B cell (primary cell): Measurements from ENCODE around the gene DHDH. TPM values are rescaled to one million over a fixed set of nuclear protein-coding genes. Genes with fewer than 3 reads are reported as not detected.

Experiments used
- ATAC-seq: fragments of 200-7000 bp; cut with Tn5 transposase; one replicate; pipeline ENCODE4 v1.10.0; 2021; ENCODE audit warnings: low read depth, mild to moderate bottlenecking, moderate number of reproducible peaks, moderate library complexity
- CTCF ChIA-PET: fragments of 350-600 bp; sonication (Branson Sonifier 250); formaldehyde crosslinking; loops from one replicate; lab custom pipeline; 2021; ENCODE audit warnings: antibody characterized with exemption, inconsistent platforms; lab: Charles Lee
- POLR2A ChIA-PET: fragments of 350-600 bp; sonication (Branson Sonifier 250); formaldehyde crosslinking; loops from one replicate; lab custom pipeline; 2021; ENCODE audit warnings: antibody characterized with exemption; lab: Charles Lee
- DNase-seq: peaks from one replicate; pipeline ENCODE4 v3.0.0; 2013
- H2AFZ ChIP-seq: 2 replicates; pipeline ENCODE4 v1.6.1; 2012; ENCODE audit warnings: mild to moderate bottlenecking, low read depth, low read length; ENCODE audit not compliant: insufficient read depth, poor library complexity, severe bottlenecking
- H3K27ac ChIP-seq, 2 donors: 1 replicate in 1 of 2; 2 replicates in 1 of 2; pipeline ENCODE4 v1.5.1; 2012 to 2013; ENCODE audit warnings: low read length in 2 of 2, mild to moderate bottlenecking in 2 of 2, moderate library complexity in 1 of 2
- H3K27me3 ChIP-seq, 4 experiments: fragments of 200-600 bp in 1 of 4; sonication (generic) in 1 of 4; replicated peaks in 1 of 4; 1 replicate in 2 of 4; 2 replicates in 2 of 4; pipeline versions ENCODE4 v1.6.1 to v1.7.0; 2013 to 2016; ENCODE audit warnings: low read length in 3 of 4, mild to moderate bottlenecking in 2 of 4, mixed read lengths in 1 of 4, moderate library complexity in 1 of 4; ENCODE audit not compliant: insufficient read depth in 4 of 4, control insufficient read depth in 3 of 4; ENCODE audit errors: control extremely low read depth in 1 of 4
- H3K36me3 ChIP-seq, 2 experiments: replicated peaks in 1 of 2; 1 replicate in 1 of 2; 2 replicates in 1 of 2; pipeline versions ENCODE4 v1.6.1 to v1.7.1; 2013; ENCODE audit warnings: low read length in 1 of 2; ENCODE audit not compliant: insufficient read depth in 2 of 2, control insufficient read depth in 1 of 2; ENCODE audit errors: control extremely low read depth in 1 of 2, extremely low read depth in 1 of 2
- H3K4me1 ChIP-seq, 2 donors: fragments of 200-600 bp in 1 of 2; sonication (generic) in 1 of 2; 1 replicate in 1 of 2; 2 replicates in 1 of 2; pipeline versions ENCODE4 v1.5.1 to v1.6.1; 2013 to 2017; ENCODE audit warnings: low read length in 2 of 2; ENCODE audit not compliant: control insufficient read depth in 2 of 2, insufficient read depth in 2 of 2
- H3K4me2 ChIP-seq: replicated peaks from 2 replicates; pipeline ENCODE3; 2012; ENCODE audit warnings: mild to moderate bottlenecking, low read depth, low read length; ENCODE audit not compliant: poor library complexity, severe bottlenecking
- H3K4me3 ChIP-seq, 5 experiments: fragments of 200-600 bp in 1 of 5; sonication (generic) in 1 of 5; 1 replicate in 3 of 5; 2 replicates in 2 of 5; pipeline versions ENCODE4 v1.5.1 to v1.7.0; 2011 to 2016; ENCODE audit warnings: low read length in 4 of 5, mild to moderate bottlenecking in 4 of 5, low read depth in 2 of 5, control low read depth in 1 of 5, moderate library complexity in 1 of 5; ENCODE audit not compliant: insufficient read depth in 1 of 5; ENCODE audit errors: control extremely low read depth in 1 of 5, extremely low read depth in 1 of 5
- H3K79me2 ChIP-seq: fragments of 200-600 bp; sonication (generic); one replicate; pipeline ENCODE4 v1.6.0; 2016; ENCODE audit warnings: low read length; ENCODE audit not compliant: control insufficient read depth, insufficient read depth
- H3K9ac ChIP-seq: fragments of 200-600 bp; sonication (generic); 2 replicates; pipeline ENCODE4 v1.6.1; 2017; ENCODE audit warnings: mild to moderate bottlenecking, low read length, moderate library complexity
- H3K9me3 ChIP-seq, 3 donors: one replicate each; pipeline versions ENCODE4 v1.6.1 to v1.7.1; 2013; ENCODE audit warnings: low read length in 2 of 3; ENCODE audit not compliant: control insufficient read depth in 2 of 3, insufficient read depth in 1 of 3; ENCODE audit errors: control extremely low read depth in 1 of 3
- H4K20me1 ChIP-seq: 2 replicates; pipeline ENCODE4 v1.6.0; 2012; ENCODE audit warnings: mild to moderate bottlenecking, low read length; ENCODE audit not compliant: insufficient read depth, control insufficient read depth, poor library complexity, severe bottlenecking
- H3K27ac Mint-ChIP-seq: one replicate; pipeline ENCODE4 v1.8.0; 2021; ENCODE audit warnings: mixed read lengths
- H3K27me3 Mint-ChIP-seq: one replicate; pipeline ENCODE4 v1.8.0; 2021; ENCODE audit warnings: mixed read lengths
- H3K4me1 Mint-ChIP-seq: one replicate; pipeline ENCODE4 v1.8.0; 2021; ENCODE audit warnings: mixed read lengths
- H3K4me3 Mint-ChIP-seq: one replicate; pipeline ENCODE4 v1.8.0; 2021; ENCODE audit warnings: mixed read lengths
- H3K9me3 Mint-ChIP-seq: one replicate; pipeline ENCODE4 v1.8.0; 2022; ENCODE audit warnings: mixed read lengths; ENCODE audit not compliant: insufficient read depth
- EZH2 ChIP-seq: IDR thresholded peaks from 2 replicates; pipeline ENCODE4 v1.6.1; 2012; ENCODE audit warnings: borderline replicate concordance, low read depth, mild to moderate bottlenecking, moderate library complexity, low read length; ENCODE audit not compliant: insufficient read depth, poor library complexity, severe bottlenecking
- WGBS: methylation state at CpG from one replicate; pipeline ENCODE4 v1.1.5; 2013; ENCODE audit warnings: missing lambda C conversion rate; ENCODE audit not compliant: insufficient coverage; 5-methylcytosine and 5-hydroxymethylcytosine counted together
- intact Hi-C: fragments of 100-400 bp; cut with micrococcal nuclease; formaldehyde crosslinking; loops from one replicate; pipeline ENCODE4 v1.10.0; 2022
- polyA plus RNA-seq: library from polyadenylated mRNA; depleted of rRNA; stranded (reverse); fragments of >200 nt; gene quantifications from 2 replicates; pipeline ENCODE4 v1.2.3, GENCODE V29; 2012
- total RNA-seq, 2 donors: library from RNA; stranded (reverse); fragments of 120-200 nt in 1 of 2; gene quantifications; 1 replicate in 1 of 2; 2 replicates in 1 of 2; pipeline versions ENCODE4 v1.2.3 to v1.2.4, GENCODE V29; 2013 to 2022
- TF ChIP-seq, protein P1 (sequence below): fragments of 200-600 bp; IDR thresholded peaks from one replicate; pipeline ENCODE4 v1.8.0; 2022; ENCODE audit warnings: antibody characterized with exemption, mild to moderate bottlenecking

Gene DHDH
- total and polyA plus RNA-seq, 2 donors (not counting 1 experiment from before 2014, with no cell fraction given), result 0.64 to 0.82 TPM

DNA sequence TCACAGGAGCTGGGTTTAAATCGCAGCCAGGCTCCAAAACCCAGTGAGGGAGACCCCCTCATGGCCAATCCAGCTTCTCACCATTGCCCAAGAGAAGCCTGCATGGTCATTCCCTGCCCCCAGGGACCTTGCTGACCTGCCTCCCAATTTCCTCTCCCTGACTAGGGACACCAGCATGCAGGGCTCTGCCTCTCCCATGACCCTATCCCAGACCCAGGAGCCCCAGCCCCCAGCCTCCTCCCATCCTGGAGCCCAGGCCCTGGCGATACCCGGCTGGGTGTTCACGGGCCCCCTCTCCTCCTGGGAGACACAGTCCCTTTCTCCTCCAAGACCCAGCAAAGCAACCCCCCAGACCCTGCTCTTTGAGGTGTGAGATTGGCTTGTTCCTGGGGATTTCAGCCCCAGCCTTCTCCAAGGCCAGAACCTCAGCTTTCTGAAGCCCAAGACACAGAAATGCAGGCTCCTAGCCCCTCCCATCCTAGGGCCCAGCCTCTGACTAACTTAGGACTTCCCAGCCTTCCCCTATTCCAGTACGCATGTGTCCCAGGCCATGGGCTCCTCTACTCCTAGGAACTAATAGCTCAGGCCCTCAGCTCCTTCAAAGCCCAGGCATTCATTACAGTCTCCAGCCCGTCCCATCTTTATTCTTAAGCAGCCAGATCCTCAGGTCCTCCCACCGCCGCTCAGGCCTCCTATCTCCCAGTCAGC is 58.5 kb downstream of the DHDH start:
- peaks cover 15 to 27% of the 10 kb centered on the region in 2 donors for H3K4me1 ChIP-seq
- H3K4me2 ChIP-seq, result peak overlapping the region; percentile 99
- H3K36me3 ChIP-seq, result peaks cover 0 to 7% of the 10 kb centered on the region in 2 experiments
- ChIA-PET POLR2A (interaction anchor here (0.6 to 1.1 kb wide), 2 partner anchors 13 to 1385 kb away, joined by 3 read pairs; no protein-coding TSS in a partner anchor), CTCF (interaction anchor here (1.4 to 3.4 kb wide), 6 partner anchors 13 to 204 kb away, joined by 4 to 17 read pairs (median 10); partner anchors contain the start of gene LIN7B)
- Mint-ChIP-seq H3K9me3 (no peaks in the 10 kb centered on the region), H3K4me3 (peak overlapping the region; percentile 94), H3K4me1 (peaks cover 39% of the 10 kb centered on the region), H3K27ac (peak overlapping the region; percentile 92), H3K27me3 (no peaks in the 10 kb centered on the region)
- DNase-seq, result no peak
- ATAC-seq, result no peak
- no peaks in the 10 kb centered on the region for H3K9me3 ChIP-seq
- peaks cover 55% of the 10 kb centered on the region for H3K79me2 ChIP-seq
- H3K27ac ChIP-seq, result peak overlapping the region in 1 of 2 donors; percentile 70
- 50% methylated on average over 7 of the region's 8 CpGs for WGBS
- peak overlapping the region; percentile 94 for H3K9ac ChIP-seq
- no peak for TF ChIP-seq EZH2
- TF ChIP-seq, protein P1, sequence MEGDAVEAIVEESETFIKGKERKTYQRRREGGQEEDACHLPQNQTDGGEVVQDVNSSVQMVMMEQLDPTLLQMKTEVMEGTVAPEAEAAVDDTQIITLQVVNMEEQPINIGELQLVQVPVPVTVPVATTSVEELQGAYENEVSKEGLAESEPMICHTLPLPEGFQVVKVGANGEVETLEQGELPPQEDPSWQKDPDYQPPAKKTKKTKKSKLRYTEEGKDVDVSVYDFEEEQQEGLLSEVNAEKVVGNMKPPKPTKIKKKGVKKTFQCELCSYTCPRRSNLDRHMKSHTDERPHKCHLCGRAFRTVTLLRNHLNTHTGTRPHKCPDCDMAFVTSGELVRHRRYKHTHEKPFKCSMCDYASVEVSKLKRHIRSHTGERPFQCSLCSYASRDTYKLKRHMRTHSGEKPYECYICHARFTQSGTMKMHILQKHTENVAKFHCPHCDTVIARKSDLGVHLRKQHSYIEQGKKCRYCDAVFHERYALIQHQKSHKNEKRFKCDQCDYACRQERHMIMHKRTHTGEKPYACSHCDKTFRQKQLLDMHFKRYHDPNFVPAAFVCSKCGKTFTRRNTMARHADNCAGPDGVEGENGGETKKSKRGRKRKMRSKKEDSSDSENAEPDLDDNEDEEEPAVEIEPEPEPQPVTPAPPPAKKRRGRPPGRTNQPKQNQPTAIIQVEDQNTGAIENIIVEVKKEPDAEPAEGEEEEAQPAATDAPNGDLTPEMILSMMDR, result no peak
- H4K20me1 ChIP-seq, result peaks cover 6% of the 10 kb centered on the region
- H3K4me3 ChIP-seq, result peak overlapping the region; percentile 61 to 94 (median 79)
- intact Hi-C loops, result loop anchor here (2.0 to 10.0 kb wide), 4 partner anchors 13 to 217 kb away; partner anchors contain the start of genes C19orf73, LIN7B and PPFIA3
- H2AFZ ChIP-seq, result peak overlapping the region; percentile 94
- H3K27me3 ChIP-seq, result no peaks in the 10 kb centered on the region
